Nucleus accumbens (tissue), 56 donors: ENCODE data around the gene ZSCAN26.

ENCODE experiments used
- DNase-seq, 56 donors: peaks; one replicate each; lab custom pipeline; 2025; lab: John Stamatoyannopoulos, UW

The ZSCAN26 gene

GRCh38 chr6:28266962-28267694 is at the start of gene ZSCAN26:
TSS of gene ZSCAN26 (plus strand) at chr6:28267143. CDS start at chr6:28271920, 4,777 bp downstream.
- DNase-seq: peak in 55 of 56 donors; percentile 27 to 90 (median 75)

GRCh38 chr6:28217890-28218289 is 49.1 kb upstream of the ZSCAN26 start:
- DNase-seq: no peak

- DNase-seq: peak in 44 of 56 donors; percentile 1 to 76 (median 40)
These were observed 48.4 kb upstream of the ZSCAN26 start for GRCh38 chr6:28218312-28219248.

- no peak for DNase-seq
These were observed 46.4 kb upstream of the ZSCAN26 start for GRCh38 chr6:28220257-28221133.

- DNase-seq: no peak
These were observed 42.5 kb upstream of the ZSCAN26 start for GRCh38 chr6:28224131-28225055.

GRCh38 chr6:28225056-28225834 is 41.7 kb upstream of the ZSCAN26 start, which contains the start of gene ZSCAN9:
TSS of gene ZSCAN9 (plus strand) at chr6:28225275. CDS start at chr6:28227085, 1,810 bp downstream.
- DNase-seq: peak in 53 of 56 donors; percentile 7 to 80 (median 47)

- no peak for DNase-seq
These were observed 40.5 kb upstream of the ZSCAN26 start for GRCh38 chr6:28226460-28226859.

GRCh38 chr6:28232785-28233184 is 34.2 kb upstream of the ZSCAN26 start:
- DNase-seq: no peak

GRCh38 chr6:28235912-28236452 is 31.0 kb upstream of the ZSCAN26 start:
- DNase-seq: no peak

- DNase-seq: no peak
These were observed 27.3 kb upstream of the ZSCAN26 start for GRCh38 chr6:28239636-28240035.

- no peak for DNase-seq
These were observed 26.5 kb upstream of the ZSCAN26 start for GRCh38 chr6:28240471-28240870.

- no peak for DNase-seq
These were observed 23.0 kb upstream of the ZSCAN26 start for GRCh38 chr6:28243946-28244345.

- no peak for DNase-seq
These were observed 21.6 kb upstream of the ZSCAN26 start for GRCh38 chr6:28245206-28245941.

- no peak for DNase-seq
These were observed 18.0 kb upstream of the ZSCAN26 start for GRCh38 chr6:28248916-28249315.

GRCh38 chr6:28250747-28251146 is 16.2 kb upstream of the ZSCAN26 start:
- no peak for DNase-seq

- DNase-seq: peak in 14 of 56 donors; percentile 4 to 49 (median 23)
These were observed 15.3 kb upstream of the ZSCAN26 start for GRCh38 chr6:28251661-28252008.
